Uterus (tissue), 2 donors: ENCODE data around the gene HMX1.

Experiments
- CTCF ChIP-seq, 4 experiments: fragments of 200-600 bp in 2 of 4; fragments of 450-650 bp in 2 of 4; sonication (generic) in 2 of 4; IDR thresholded peaks; one replicate each; pipeline ENCODE4 v1.5.1; 2016 to 2019; ENCODE audit warnings: antibody characterized with exemption in 4 of 4, mild to moderate bottlenecking in 2 of 4, moderate library complexity in 1 of 4
- POLR2A ChIP-seq, 2 donors: fragments of 450-650 bp; IDR thresholded peaks; one replicate each; pipeline ENCODE4 v1.6.1; 2016; ENCODE audit warnings: antibody characterized with exemption in 2 of 2, mild to moderate bottlenecking in 1 of 2, moderate library complexity in 1 of 2

GRCh38 chr4:8829584-8829983 lies 42.1 kb downstream of the HMX1 start:
- TF ChIP-seq CTCF (IDR thresholded peaks at IDR 0.05) (no peak), POLR2A (IDR thresholded peaks at IDR 0.05) (no peak)
